Hepatocyte (in vitro differentiated cells): ENCODE results near the gene ZBTB7C.

Experiments
- EZH2 ChIP-seq: fragments of 200-600 bp; sonication (generic); IDR thresholded peaks from 2 replicates; pipeline ENCODE4 v1.6.1; 2016; ENCODE audit warnings: antibody characterized with exemption, mild to moderate bottlenecking, borderline replicate concordance
- EZH2phosphoT487 ChIP-seq: fragments of 200-600 bp; sonication (generic); IDR thresholded peaks from one replicate; pipeline ENCODE4 v1.6.1; 2018; ENCODE audit warnings: antibody characterized with exemption, mild to moderate bottlenecking, low read depth, moderate library complexity; ENCODE audit not compliant: unreplicated experiment, severe bottlenecking
- TF ChIP-seq, protein P1 (sequence below): fragments of 200-600 bp; sonication (generic); IDR thresholded peaks from 2 replicates; pipeline ENCODE4 v1.5.1; 2016; ENCODE audit warnings: antibody characterized with exemption, mild to moderate bottlenecking; ENCODE audit not compliant: poor library complexity

DNA sequence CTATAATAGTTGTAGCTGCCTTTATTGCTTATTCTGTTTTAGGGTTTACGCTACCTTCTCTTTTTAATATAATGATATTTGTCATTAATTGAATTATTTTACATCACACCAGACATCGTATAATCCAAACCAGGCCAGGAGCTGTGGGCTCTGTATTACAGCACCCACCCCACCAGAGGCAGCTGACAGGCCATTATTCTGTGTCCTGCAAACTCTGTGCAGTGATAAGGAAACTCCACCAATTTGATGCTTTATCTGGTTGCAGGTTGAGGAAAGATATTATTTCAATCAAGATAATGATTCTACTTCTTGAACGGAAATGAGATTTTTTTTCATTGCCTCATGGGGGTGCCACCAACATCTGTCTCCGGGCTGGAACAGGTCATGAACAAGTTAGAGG is 227.3 kb downstream of the ZBTB7C start:
- TF ChIP-seq, protein P1, sequence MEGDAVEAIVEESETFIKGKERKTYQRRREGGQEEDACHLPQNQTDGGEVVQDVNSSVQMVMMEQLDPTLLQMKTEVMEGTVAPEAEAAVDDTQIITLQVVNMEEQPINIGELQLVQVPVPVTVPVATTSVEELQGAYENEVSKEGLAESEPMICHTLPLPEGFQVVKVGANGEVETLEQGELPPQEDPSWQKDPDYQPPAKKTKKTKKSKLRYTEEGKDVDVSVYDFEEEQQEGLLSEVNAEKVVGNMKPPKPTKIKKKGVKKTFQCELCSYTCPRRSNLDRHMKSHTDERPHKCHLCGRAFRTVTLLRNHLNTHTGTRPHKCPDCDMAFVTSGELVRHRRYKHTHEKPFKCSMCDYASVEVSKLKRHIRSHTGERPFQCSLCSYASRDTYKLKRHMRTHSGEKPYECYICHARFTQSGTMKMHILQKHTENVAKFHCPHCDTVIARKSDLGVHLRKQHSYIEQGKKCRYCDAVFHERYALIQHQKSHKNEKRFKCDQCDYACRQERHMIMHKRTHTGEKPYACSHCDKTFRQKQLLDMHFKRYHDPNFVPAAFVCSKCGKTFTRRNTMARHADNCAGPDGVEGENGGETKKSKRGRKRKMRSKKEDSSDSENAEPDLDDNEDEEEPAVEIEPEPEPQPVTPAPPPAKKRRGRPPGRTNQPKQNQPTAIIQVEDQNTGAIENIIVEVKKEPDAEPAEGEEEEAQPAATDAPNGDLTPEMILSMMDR, result no peak
- TF ChIP-seq EZH2 (no peak), EZH2phosphoT487 (no peak)
